ENCODE data around the gene FREM3.
"Not testable (repeated sequence)": the region's sequence is repeated elsewhere in the genome, so short reads cannot be mapped to it uniquely, and the experiment has no call there.

FREM3 gene

GRCh38 chr4:143721317-143721716, 20.8 kb upstream of the FREM3 start:
- no peak for TF ChIP-seq CTCF (IDR thresholded peaks at IDR 0.05; ENCODE audit: extremely low read depth, missing control alignments)
- no peak for DNase-seq (ENCODE audit: low spot score)

GRCh38 chr4:143718748-143719147, 18.3 kb upstream of the FREM3 start:
- DNase-seq (ENCODE audit: low spot score), result not testable (repeated sequence)

DNA sequence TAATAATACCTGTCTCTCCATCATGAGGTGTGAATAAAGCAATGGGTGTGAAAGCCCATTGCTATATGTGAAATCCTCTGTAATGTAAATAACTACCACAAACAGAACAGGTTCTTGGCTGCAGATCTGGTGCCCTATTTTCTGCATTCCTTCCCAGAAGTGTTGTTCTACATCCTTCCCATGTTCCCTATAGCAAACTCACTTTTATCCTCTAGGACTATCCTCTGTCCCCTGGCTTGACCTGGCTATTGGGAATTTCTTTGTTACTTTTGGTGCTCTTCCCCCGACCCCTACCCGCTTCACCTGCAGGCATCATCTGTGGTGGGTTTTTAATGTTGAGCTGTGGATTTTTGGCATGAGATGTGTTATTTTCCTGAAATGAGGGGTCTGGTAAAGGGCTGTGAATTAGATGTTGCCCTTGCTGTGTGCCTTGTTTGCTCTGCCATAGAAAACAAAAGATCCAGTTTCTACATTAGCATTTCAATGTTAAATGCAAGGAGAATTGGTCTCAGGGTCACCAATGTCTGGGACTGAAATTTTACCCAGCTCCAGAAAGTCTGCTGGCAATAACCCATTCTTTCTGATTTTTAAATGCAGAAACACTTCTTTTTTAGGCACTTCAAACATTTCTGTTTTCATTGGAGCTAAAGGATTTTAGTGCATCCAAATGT, 13.6 kb upstream of the FREM3 start:
- no peak for TF ChIP-seq CTCF (IDR thresholded peaks at IDR 0.05; ENCODE audit: extremely low read depth, missing control alignments)
- DNase-seq (ENCODE audit: low spot score), result no peak

DNA sequence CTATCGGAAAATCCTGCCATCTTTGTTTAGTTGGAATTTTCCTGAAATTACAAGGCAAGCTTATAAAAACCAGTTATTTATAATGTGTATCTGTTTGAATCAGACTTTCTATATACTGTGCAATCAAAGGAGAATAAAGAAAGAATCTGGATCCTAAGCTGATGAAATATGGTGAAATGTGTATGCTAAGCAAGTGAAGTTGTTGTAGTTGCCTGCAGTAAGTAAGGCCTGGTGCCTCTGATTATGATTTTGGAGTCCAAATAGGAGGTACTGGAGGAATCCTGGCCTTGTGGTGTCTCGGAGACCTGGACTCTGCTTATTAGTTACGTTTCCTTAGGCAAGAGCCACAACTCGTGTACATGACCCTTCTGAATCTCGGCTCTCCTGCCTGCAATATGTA, 13.1 kb upstream of the FREM3 start:
- no peak for DNase-seq (ENCODE audit: low spot score)

DNA sequence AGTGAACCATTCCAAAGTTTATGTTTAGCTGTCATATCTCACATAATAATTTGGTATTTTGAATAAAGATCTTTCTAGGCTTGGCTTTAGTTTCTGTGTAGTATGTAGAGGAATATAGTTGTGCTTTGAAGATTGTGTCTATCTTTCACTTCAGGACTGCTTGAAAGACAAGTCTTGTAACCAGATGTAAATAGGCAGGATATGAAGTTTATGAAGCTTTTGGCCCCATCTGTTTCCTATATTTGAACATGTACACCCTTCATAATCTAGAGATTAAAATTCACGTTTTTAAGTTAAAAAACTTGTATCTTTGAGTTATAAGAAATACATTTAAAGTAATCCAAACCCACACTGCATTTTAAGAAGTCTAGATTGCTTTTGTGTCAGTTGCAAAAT, 11.7 kb upstream of the FREM3 start:
- TF ChIP-seq CTCF (IDR thresholded peaks at IDR 0.05; ENCODE audit: extremely low read depth, missing control alignments), result no peak
- DNase-seq (ENCODE audit: low spot score), result no peak

More for the DNA sequence above, 13.1 kb upstream of the FREM3 start:
- no peak for TF ChIP-seq CTCF (IDR thresholded peaks at IDR 0.05; ENCODE audit: extremely low read depth, missing control alignments)

DNA sequence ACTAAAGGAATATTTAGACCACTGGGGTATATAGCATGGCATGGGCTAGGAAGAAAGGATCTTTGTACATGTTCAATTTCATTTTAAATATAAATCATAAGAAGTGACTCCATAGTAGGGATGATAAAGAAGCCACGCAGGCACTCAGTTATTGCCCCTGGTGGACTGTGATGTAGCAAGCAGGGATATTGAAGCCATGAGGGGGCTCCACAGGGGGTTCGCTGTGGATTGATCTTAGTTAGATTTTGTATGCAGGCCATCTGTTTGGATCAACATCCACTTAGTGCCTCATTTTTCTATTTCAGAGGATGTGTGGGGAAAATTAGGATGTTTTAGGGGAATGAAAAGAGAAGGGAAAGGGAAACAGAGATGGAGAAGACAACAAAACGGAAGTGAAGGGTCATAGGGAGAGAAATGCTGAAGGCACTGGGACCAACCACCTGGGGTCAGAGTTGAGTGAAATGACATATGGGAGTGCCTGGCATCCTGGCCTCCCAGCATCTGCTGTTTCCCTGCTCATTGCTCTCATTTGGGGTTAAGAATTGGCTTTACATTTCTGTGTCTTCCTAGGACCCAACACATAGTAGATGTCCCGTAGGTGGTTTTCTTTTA, 11.2 kb upstream of the FREM3 start:
- no peak for TF ChIP-seq CTCF (IDR thresholded peaks at IDR 0.05; ENCODE audit: extremely low read depth, missing control alignments)
- DNase-seq (ENCODE audit: low spot score), result no peak

DNA sequence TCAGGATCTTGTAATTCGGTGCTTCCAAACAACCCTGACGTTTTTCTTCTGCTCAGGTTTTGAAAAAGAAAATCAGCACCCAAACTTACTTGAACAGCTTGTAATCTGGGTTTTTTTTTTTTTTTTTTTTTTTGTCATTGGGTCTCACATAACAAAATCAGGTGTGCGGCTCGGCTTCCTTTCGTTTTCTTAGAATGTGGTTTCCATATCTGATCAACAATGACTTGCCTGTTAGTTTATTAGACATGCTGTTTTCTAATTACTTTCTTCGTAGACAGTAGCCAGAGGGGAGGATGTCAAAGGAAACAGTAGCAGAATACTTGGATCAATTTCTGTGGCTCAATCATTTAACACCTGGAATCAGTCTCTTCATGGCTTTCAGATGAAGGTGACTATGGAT, 890 bp upstream of the FREM3 start:
- no peak for TF ChIP-seq CTCF (IDR thresholded peaks at IDR 0.05; ENCODE audit: extremely low read depth, missing control alignments)
- no peak for DNase-seq (ENCODE audit: low spot score)

GRCh38 chr4:143700046-143700415, 444 bp downstream of the FREM3 start:
- no peak for TF ChIP-seq CTCF (IDR thresholded peaks at IDR 0.05; ENCODE audit: extremely low read depth, missing control alignments)
- no peak for DNase-seq (ENCODE audit: low spot score)

All from GM20000 (cell line).